Spinal cord (tissue), 10 donors: Measurements from ENCODE around the gene MYRF. TPM values are rescaled to one million over a fixed set of nuclear protein-coding genes. Genes with fewer than 3 reads are reported as not detected.
A peak's percentile ranks its signal among the peaks of the same experiment; 100 is the strongest.

Experiments
- DNase-seq, 6 donors: peaks; one replicate each; pipeline versions ENCODE4 v3.0.0 to v3.0.0-alpha.2; 2013 to 2015; ENCODE audit warnings: low spot score in 6 of 6, low read depth in 4 of 6
- H3K27ac ChIP-seq: one replicate; pipeline ENCODE4 v1.5.1; 2013; ENCODE audit warnings: low read depth, low read length, control low read depth
- H3K27me3 ChIP-seq: one replicate; pipeline ENCODE4 v1.6.1; 2013; ENCODE audit warnings: low read length; ENCODE audit not compliant: control insufficient read depth, insufficient read depth
- H3K36me3 ChIP-seq: one replicate; pipeline ENCODE4 v1.6.1; 2013; ENCODE audit warnings: low read length; ENCODE audit not compliant: control insufficient read depth, insufficient read depth
- H3K4me1 ChIP-seq: one replicate; pipeline ENCODE4 v1.6.1; 2013; ENCODE audit warnings: low read length; ENCODE audit not compliant: control insufficient read depth, insufficient read depth
- H3K4me3 ChIP-seq: one replicate; pipeline ENCODE4 v1.5.1; 2013; ENCODE audit warnings: low read depth, low read length, control low read depth
- H3K9me3 ChIP-seq: one replicate; pipeline ENCODE4 v1.6.1; 2013; ENCODE audit warnings: low read length; ENCODE audit not compliant: control insufficient read depth, insufficient read depth
- WGBS: methylation state at CpG from one replicate; pipeline ENCODE4 v1.1.5; 2013; ENCODE audit warnings: missing lambda C conversion rate; ENCODE audit not compliant: insufficient coverage; 5-methylcytosine and 5-hydroxymethylcytosine counted together
- polyA plus RNA-seq, 2 donors: library from polyadenylated mRNA; unstranded; fragments of 120-200 nt; gene quantifications; one replicate each; pipeline ENCODE4 v1.2.1, GENCODE V29; 2013; ENCODE audit not compliant: insufficient read length in 2 of 2
- total RNA-seq, 2 donors: library from RNA; depleted of rRNA in 1 of 2; stranded (reverse); fragments of 120-200 nt in 1 of 2; fragments of >200 nt in 1 of 2; gene quantifications; one replicate each; pipeline versions ENCODE4 v1.2.3 to v1.2.4, GENCODE V29; 2013 to 2014
- donor health status: healthy.

Gene MYRF
- total and polyA plus RNA-seq, 4 donors: 13.6 to 135 (median 64.8) TPM

- Histone ChIP-seq H3K9me3 (no peaks in the 10 kb centered on the region), H3K4me3 (no peak overlapping the region), H3K36me3 (peaks cover 36% of the 10 kb centered on the region), H3K27me3 (no peaks in the 10 kb centered on the region), H3K27ac (no peak overlapping the region), H3K4me1 (peaks cover 33% of the 10 kb centered on the region)
- no peak for DNase-seq
- WGBS: 41% methylated on average over 3 of the region's 7 CpGs
These were observed 19.6 kb downstream of the MYRF start for GRCh38 chr11:61771985-61772455.

- Histone ChIP-seq H3K27me3 (no peaks in the 10 kb centered on the region), H3K4me3 (no peak overlapping the region), H3K36me3 (peaks cover 43% of the 10 kb centered on the region), H3K4me1 (peaks cover 46% of the 10 kb centered on the region), H3K27ac (no peak overlapping the region), H3K9me3 (no peaks in the 10 kb centered on the region)
- DNase-seq: peak in 2 of 6 donors; percentile 34 to 41
- 12% methylated on average over 6 of the region's 10 CpGs for WGBS
These were observed 20.9 kb downstream of the MYRF start for GRCh38 chr11:61773356-61773755.

- Histone ChIP-seq H3K27me3 (no peaks in the 10 kb centered on the region), H3K4me3 (no peak overlapping the region), H3K9me3 (no peaks in the 10 kb centered on the region), H3K27ac (no peak overlapping the region), H3K4me1 (peaks cover 47% of the 10 kb centered on the region), H3K36me3 (peaks cover 41% of the 10 kb centered on the region)
- no peak for DNase-seq
- 87% methylated on average over 18 of the region's 18 CpGs for WGBS
These were observed 21.4 kb downstream of the MYRF start for GRCh38 chr11:61773809-61774208.

- no peaks in the 10 kb centered on the region for H3K27me3 ChIP-seq
- H3K36me3 ChIP-seq: peaks cover 41% of the 10 kb centered on the region
- no peak for DNase-seq
- H3K27ac ChIP-seq: no peak overlapping the region
- H3K4me1 ChIP-seq: peaks cover 47% of the 10 kb centered on the region
- 85% methylated on average over 7 of the region's 12 CpGs for WGBS
- H3K4me3 ChIP-seq: no peak overlapping the region
- no peaks in the 10 kb centered on the region for H3K9me3 ChIP-seq
These were observed 22.0 kb downstream of the MYRF start for GRCh38 chr11:61774411-61774810.

GRCh38 chr11:61775106-61775505 is 22.7 kb downstream of the MYRF start:
- Histone ChIP-seq H3K27me3 (no peaks in the 10 kb centered on the region), H3K9me3 (no peaks in the 10 kb centered on the region), H3K4me1 (peaks cover 47% of the 10 kb centered on the region), H3K27ac (no peak overlapping the region), H3K4me3 (no peak overlapping the region), H3K36me3 (peaks cover 42% of the 10 kb centered on the region)
- 92% methylated on average over 6 of the region's 6 CpGs for WGBS
- DNase-seq: no peak

GRCh38 chr11:61775606-61776554 is 23.4 kb downstream of the MYRF start:
- Histone ChIP-seq H3K9me3 (no peaks in the 10 kb centered on the region), H3K27me3 (no peaks in the 10 kb centered on the region), H3K4me1 (peaks cover 47% of the 10 kb centered on the region), H3K4me3 (no peak overlapping the region), H3K27ac (no peak overlapping the region), H3K36me3 (peaks cover 49% of the 10 kb centered on the region)
- no peak for DNase-seq
- whole genome bisulfite sequencing: 85% methylated on average over 20 of the region's 20 CpGs

GRCh38 chr11:61776561-61777075 is 24.2 kb downstream of the MYRF start:
- Histone ChIP-seq H3K4me3 (no peak overlapping the region), H3K4me1 (peaks cover 45% of the 10 kb centered on the region), H3K36me3 (peaks cover 54% of the 10 kb centered on the region), H3K27me3 (no peaks in the 10 kb centered on the region), H3K9me3 (no peaks in the 10 kb centered on the region), H3K27ac (no peak overlapping the region)
- 67% methylated on average over 9 of the region's 9 CpGs for WGBS
- peak in 2 of 6 donors; percentile 18 to 51 for DNase-seq

- Histone ChIP-seq H3K9me3 (no peaks in the 10 kb centered on the region), H3K27me3 (no peaks in the 10 kb centered on the region), H3K36me3 (peaks cover 51% of the 10 kb centered on the region), H3K4me3 (peak overlapping the region; percentile 18), H3K27ac (no peak overlapping the region), H3K4me1 (peaks cover 38% of the 10 kb centered on the region)
- WGBS: 25% methylated on average over 58 of the region's 67 CpGs
- peak in 3 of 6 donors; percentile 17 to 86 (median 75) for DNase-seq
These were observed 25.0 kb downstream of the MYRF start for GRCh38 chr11:61777234-61778090.

- Histone ChIP-seq H3K4me1 (peaks cover 31% of the 10 kb centered on the region), H3K4me3 (no peak overlapping the region), H3K9me3 (no peaks in the 10 kb centered on the region), H3K27ac (no peak overlapping the region), H3K36me3 (peaks cover 55% of the 10 kb centered on the region), H3K27me3 (no peaks in the 10 kb centered on the region)
- DNase-seq: no peak
- 91% methylated on average over 10 of the region's 11 CpGs for WGBS
These were observed 26.0 kb downstream of the MYRF start for GRCh38 chr11:61778357-61778886.
